Measurements from ENCODE around the gene IFIT3. TPM values are rescaled to one million over a fixed set of nuclear protein-coding genes. Genes with fewer than 3 reads are reported as not detected.

IFIT3 gene
- total and polyA plus RNA-seq, 2 experiments from 2014 or later, result 0.42 to 0.52 TPM

DNA sequence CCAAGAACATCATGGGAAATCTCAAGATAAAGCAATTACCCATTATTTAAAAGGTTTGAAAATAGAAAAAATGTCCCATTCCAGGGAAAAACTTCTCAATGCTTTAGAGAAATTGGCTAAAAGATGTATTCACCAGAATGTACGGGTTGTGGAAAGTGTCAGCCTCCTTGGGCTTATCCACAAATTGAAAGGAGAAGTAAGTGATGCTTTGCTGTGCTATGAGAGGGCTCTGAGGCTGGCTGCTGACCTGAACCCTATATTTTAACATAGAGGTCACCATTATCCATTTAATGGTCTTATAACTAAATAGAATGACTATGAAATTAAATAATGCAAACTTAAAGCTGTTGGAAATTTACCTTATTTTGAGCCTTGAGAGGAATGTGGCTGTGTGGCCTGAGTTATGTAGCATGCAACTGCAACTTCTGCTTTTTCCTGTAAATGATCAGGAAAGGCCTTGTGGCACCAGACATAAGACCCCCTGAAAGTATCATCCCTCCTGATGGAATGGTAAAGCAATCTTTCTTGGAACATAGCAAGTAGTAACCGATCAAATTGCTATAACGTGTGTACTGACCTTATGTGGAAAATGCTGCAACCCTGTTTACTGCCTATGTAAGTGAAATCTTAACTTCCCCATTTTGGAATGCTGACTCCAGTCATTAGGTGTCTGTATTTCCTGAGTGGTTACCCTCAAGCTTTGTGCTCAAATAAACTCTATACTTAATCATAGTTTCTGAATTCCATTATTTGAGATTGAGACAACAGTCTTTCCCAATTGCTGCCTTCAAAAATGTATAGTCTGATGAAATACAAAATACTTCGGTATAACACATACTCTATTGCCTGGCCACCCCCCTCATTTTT lies 56.9 kb downstream of the IFIT3 start (continued):
- TF ChIP-seq, protein P1, sequence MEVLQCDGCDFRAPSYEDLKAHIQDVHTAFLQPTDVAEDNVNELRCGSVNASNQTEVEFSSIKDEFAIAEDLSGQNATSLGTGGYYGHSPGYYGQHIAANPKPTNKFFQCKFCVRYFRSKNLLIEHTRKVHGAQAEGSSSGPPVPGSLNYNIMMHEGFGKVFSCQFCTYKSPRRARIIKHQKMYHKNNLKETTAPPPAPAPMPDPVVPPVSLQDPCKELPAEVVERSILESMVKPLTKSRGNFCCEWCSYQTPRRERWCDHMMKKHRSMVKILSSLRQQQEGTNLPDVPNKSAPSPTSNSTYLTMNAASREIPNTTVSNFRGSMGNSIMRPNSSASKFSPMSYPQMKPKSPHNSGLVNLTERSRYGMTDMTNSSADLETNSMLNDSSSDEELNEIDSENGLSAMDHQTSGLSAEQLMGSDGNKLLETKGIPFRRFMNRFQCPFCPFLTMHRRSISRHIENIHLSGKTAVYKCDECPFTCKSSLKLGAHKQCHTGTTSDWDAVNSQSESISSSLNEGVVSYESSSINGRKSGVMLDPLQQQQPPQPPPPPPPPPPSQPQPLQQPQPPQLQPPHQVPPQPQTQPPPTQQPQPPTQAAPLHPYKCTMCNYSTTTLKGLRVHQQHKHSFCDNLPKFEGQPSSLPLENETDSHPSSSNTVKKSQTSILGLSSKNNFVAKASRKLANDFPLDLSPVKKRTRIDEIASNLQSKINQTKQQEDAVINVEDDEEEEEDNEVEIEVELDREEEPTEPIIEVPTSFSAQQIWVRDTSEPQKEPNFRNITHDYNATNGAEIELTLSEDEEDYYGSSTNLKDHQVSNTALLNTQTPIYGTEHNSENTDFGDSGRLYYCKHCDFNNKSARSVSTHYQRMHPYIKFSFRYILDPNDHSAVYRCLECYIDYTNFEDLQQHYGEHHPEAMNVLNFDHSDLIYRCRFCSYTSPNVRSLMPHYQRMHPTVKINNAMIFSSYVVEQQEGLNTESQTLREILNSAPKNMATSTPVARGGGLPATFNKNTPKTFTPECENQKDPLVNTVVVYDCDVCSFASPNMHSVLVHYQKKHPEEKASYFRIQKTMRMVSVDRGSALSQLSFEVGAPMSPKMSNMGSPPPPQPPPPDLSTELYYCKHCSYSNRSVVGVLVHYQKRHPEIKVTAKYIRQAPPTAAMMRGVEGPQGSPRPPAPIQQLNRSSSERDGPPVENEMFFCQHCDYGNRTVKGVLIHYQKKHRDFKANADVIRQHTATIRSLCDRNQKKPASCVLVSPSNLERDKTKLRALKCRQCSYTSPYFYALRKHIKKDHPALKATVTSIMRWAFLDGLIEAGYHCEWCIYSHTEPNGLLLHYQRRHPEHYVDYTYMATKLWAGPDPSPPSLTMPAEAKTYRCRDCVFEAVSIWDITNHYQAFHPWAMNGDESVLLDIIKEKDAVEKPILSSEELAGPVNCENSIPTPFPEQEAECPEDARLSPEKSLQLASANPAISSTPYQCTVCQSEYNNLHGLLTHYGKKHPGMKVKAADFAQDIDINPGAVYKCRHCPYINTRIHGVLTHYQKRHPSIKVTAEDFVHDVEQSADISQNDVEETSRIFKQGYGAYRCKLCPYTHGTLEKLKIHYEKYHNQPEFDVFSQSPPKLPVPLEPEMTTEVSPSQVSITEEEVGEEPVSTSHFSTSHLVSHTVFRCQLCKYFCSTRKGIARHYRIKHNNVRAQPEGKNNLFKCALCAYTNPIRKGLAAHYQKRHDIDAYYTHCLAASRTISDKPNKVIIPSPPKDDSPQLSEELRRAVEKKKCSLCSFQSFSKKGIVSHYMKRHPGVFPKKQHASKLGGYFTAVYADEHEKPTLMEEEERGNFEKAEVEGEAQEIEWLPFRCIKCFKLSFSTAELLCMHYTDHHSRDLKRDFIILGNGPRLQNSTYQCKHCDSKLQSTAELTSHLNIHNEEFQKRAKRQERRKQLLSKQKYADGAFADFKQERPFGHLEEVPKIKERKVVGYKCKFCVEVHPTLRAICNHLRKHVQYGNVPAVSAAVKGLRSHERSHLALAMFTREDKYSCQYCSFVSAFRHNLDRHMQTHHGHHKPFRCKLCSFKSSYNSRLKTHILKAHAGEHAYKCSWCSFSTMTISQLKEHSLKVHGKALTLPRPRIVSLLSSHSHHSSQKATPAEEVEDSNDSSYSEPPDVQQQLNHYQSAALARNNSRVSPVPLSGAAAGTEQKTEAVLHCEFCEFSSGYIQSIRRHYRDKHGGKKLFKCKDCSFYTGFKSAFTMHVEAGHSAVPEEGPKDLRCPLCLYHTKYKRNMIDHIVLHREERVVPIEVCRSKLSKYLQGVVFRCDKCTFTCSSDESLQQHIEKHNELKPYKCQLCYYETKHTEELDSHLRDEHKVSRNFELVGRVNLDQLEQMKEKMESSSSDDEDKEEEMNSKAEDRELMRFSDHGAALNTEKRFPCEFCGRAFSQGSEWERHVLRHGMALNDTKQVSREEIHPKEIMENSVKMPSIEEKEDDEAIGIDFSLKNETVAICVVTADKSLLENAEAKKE (CRISPR knock-in tag; IDR thresholded peaks at IDR 0.05), result no peak
- TF ChIP-seq, protein P2, sequence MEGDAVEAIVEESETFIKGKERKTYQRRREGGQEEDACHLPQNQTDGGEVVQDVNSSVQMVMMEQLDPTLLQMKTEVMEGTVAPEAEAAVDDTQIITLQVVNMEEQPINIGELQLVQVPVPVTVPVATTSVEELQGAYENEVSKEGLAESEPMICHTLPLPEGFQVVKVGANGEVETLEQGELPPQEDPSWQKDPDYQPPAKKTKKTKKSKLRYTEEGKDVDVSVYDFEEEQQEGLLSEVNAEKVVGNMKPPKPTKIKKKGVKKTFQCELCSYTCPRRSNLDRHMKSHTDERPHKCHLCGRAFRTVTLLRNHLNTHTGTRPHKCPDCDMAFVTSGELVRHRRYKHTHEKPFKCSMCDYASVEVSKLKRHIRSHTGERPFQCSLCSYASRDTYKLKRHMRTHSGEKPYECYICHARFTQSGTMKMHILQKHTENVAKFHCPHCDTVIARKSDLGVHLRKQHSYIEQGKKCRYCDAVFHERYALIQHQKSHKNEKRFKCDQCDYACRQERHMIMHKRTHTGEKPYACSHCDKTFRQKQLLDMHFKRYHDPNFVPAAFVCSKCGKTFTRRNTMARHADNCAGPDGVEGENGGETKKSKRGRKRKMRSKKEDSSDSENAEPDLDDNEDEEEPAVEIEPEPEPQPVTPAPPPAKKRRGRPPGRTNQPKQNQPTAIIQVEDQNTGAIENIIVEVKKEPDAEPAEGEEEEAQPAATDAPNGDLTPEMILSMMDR (conservative IDR thresholded peaks at IDR 0.05; ENCODE audit: low read depth in 2 of 2), result no peak

DNA sequence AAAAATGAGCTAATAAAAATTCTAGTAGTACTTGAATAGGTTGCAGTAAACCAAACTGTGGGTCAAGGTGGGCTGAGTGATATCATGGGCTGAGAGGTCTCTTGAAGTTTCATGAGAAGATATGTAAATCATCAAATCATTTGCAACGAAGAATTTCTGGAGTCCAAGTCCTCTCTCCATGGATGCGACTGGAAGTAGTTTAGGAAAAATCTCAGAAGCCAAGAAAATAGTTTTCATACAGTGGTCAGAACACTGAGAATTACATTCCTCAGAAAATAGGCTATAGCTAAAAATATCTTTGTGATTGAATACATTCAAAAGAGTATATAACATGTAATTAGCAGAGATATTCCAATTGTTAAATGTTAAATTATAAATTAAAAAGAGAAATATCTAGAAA lies 61.0 kb downstream of the IFIT3 start:
- H3K36me3 Mint-ChIP-seq (ENCODE audit: low read depth), result no peaks in the 10 kb centered on the region
- Histone ChIP-seq H3K27me3 (ENCODE audit: insufficient read depth) (no peaks in the 10 kb centered on the region), H3K79me2 (replicated peaks; ENCODE audit: insufficient read depth) (no peaks in the 10 kb centered on the region), H3K9me2 (ENCODE audit: insufficient read depth) (no peaks in the 10 kb centered on the region), H2AFZ (no peak overlapping the region), H3K36me3 (ENCODE audit: insufficient read depth) (no peaks in the 10 kb centered on the region), H3K4me1 (ENCODE audit: insufficient read depth) (peaks cover 11% of the 10 kb centered on the region), H4K20me1 (replicated peaks; ENCODE audit: insufficient read depth) (no peaks in the 10 kb centered on the region), H3F3A (replicated peaks; ENCODE audit: low read depth) (no peaks in the 10 kb centered on the region), H3K4me2 (no peak overlapping the region), H3K4me3 (no peak overlapping the region), H3K27ac (ENCODE audit: low read depth) (no peak overlapping the region)
- peaks cover 11% of the 10 kb centered on the region; the same call in 2 of the 3 replicates for H3K4me1 Mint-ChIP-seq
- H3K4me3 Mint-ChIP-seq, result no peak overlapping the region
- H3K27me3 Mint-ChIP-seq (ENCODE audit: insufficient read depth, low read depth, poor library complexity), result no peaks in the 10 kb centered on the region
- no peak for ATAC-seq
- H3K27ac Mint-ChIP-seq, result no peak overlapping the region
- DNase-seq (ENCODE audit: low spot score), result no peak
- H3K9me3 Mint-ChIP-seq, result no peaks in the 10 kb centered on the region
- TF ChIP-seq STAT1 (IDR thresholded peaks at IDR 0.05; ENCODE audit: unreplicated experiment) (no peak), CREB1 (CRISPR knock-in tag; IDR thresholded peaks at IDR 0.05; ENCODE audit: low read depth) (no peak), NANOG (IDR thresholded peaks at IDR 0.05; ENCODE audit: borderline replicate concordance) (no peak), ZNF114 (CRISPR knock-in tag; IDR thresholded peaks at IDR 0.05) (no peak)
- TF ChIP-seq, protein P1 (CRISPR knock-in tag; IDR thresholded peaks at IDR 0.05), result no peak

Measured in GM23338 (cell line).